ENCODE data around the gene MAN1B1. TPM values are rescaled to one million over a fixed set of nuclear protein-coding genes. Genes with fewer than 3 reads are reported as not detected.

Gene MAN1B1
- total and polyA plus RNA-seq, 2 of the 8 experiments (the other 6 are each of a cell fraction or from before 2014, with no cell fraction given): 33.7 to 36.3 TPM

DNA sequence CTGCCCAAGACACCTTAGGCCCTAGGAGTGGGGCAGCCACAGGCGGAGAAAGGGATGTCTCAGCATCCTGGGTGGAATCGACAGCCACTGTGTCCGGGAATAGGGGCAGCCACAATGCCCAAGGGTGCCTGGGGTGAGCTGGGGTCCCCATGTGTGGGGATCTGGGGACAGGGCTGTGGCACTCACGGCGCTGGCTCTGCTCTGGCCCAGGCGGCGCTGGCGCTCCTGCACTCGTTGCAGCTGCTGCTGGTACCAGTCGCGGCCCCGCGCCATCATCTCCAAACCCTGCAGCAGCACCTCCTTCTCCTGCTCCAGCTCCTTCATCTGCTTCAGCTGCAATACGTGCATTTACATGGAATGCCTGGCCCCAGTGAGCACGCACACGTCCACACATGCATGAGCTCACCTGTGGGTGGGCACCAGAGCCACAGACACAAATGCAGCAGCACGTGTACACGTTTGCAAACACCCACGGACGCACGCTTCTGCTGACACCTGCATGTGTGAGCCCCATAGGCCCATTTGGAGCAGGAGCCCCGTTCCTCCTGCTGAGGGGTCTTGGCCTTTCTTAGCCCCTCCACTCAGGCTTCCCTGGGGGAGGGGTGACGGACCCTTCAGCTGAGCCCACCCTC is 21.3 kb upstream of the MAN1B1 start:
- Histone ChIP-seq H2BK20ac (ENCODE audit: low read length) (no peak overlapping the region), H2BK120ac (replicated peaks; ENCODE audit: low read depth, low read length) (no peak overlapping the region), H3K14ac (ENCODE audit: insufficient read length) (no peak overlapping the region), H3K4me3 (ENCODE audit: extremely low read depth in 1 of 4, insufficient read depth in 2 of 4, low read depth in 3 of 4, low read length in 4 of 4) (no peak overlapping the region), H2BK12ac (ENCODE audit: low read depth, low read length) (no peak overlapping the region), H3K27ac (ENCODE audit: low read depth, low read length) (no peak overlapping the region), H3K23me2 (ENCODE audit: low read depth, low read length) (peaks cover 7% of the 10 kb centered on the region; the same call in 1 of the 2 replicates), H2AK5ac (ENCODE audit: low read depth, low read length) (no peak overlapping the region), H4K8ac (ENCODE audit: extremely low read depth, insufficient read depth, low read length) (no peak overlapping the region), H3K36me3 (ENCODE audit: control insufficient read depth in 2 of 4, insufficient read depth in 4 of 4, low read length in 3 of 4) (no peaks in the 10 kb centered on the region), H3K4ac (replicated peaks; ENCODE audit: insufficient read length, low read depth, low read length) (no peak overlapping the region), H3K18ac (ENCODE audit: extremely low read depth, low read length) (no peak overlapping the region), H3K4me1 (replicated peaks in 1 of 4; ENCODE audit: control insufficient read depth in 3 of 4, insufficient read depth in 4 of 4, low read length in 3 of 4) (peaks cover 0 to 18% (median 11%) of the 10 kb centered on the region in 4 experiments; a peak in 5 of 7 replicates), H3K4me2 (ENCODE audit: insufficient read depth in 1 of 2, low read depth in 2 of 2, low read length in 2 of 2) (no peak overlapping the region), H3K79me2 (ENCODE audit: control insufficient read depth in 1 of 2, insufficient read depth in 2 of 2, low read length in 2 of 2) (no peaks in the 10 kb centered on the region), H4K91ac (replicated peaks; ENCODE audit: insufficient read length, low read length) (no peak overlapping the region), H4K20me1 (replicated peaks in 1 of 2; ENCODE audit: control insufficient read depth in 1 of 2, insufficient read depth in 2 of 2, low read length in 2 of 2) (peaks cover 23 to 25% of the 10 kb centered on the region in 2 experiments), H2BK15ac (ENCODE audit: low read length) (no peak overlapping the region), H4K5ac (ENCODE audit: insufficient read length, low read depth, low read length) (no peak overlapping the region), H3K23ac (ENCODE audit: insufficient read length) (no peak overlapping the region), H3K9ac (replicated peaks in 1 of 4; ENCODE audit: extremely low read depth in 1 of 4, low read depth in 3 of 4, low read length in 3 of 4) (no peak overlapping the region), H2BK5ac (ENCODE audit: low read depth, low read length) (no peak overlapping the region; the same call in 1 of the 2 replicates), H2AFZ (ENCODE audit: low read length) (no peak overlapping the region), H3K9me3 (ENCODE audit: insufficient read depth in 2 of 2, low read depth in 1 of 2, low read length in 1 of 2) (no peaks in the 10 kb centered on the region), H3K79me1 (ENCODE audit: low read depth, low read length) (peaks cover 2% of the 10 kb centered on the region; the same call in 1 of the 2 replicates), H3K56ac (replicated peaks; ENCODE audit: insufficient read length, low read depth, low read length) (no peak overlapping the region), H3K27me3 (replicated peaks in 1 of 4; ENCODE audit: control insufficient read depth in 3 of 4, extremely low read depth in 1 of 4, insufficient read depth in 3 of 4, low read length in 3 of 4) (peaks cover 0 to 15% (median 7%) of the 10 kb centered on the region in 4 experiments; a peak in 5 of 7 replicates)
- FAIRE-seq: no peak
- CTCF ChIA-PET (ENCODE audit: partially characterized antibody): interaction anchor here (0.6 to 13.5 kb wide), 18 partner anchors 8 to 324 kb away, joined by 3 to 291 read pairs (median 8); partner anchors contain the start of genes ABCA2, ENTPD2, FUT7 and MAN1B1
- DNase-seq (ENCODE audit: low read depth in 1 of 2, low spot score in 2 of 2): no peak
- POLR2A ChIA-PET (ENCODE audit: partially characterized antibody): interaction anchor here (1.1 to 1.5 kb wide), 5 partner anchors 10 to 337 kb away, joined by 3 to 4 read pairs (median 4); no protein-coding TSS in a partner anchor
- 96% methylated on average over 23 of the region's 23 CpGs; no CpG with 5 or more reads in 1 of the 2 experiments for WGBS, 2 experiments (ENCODE audit: extremely low coverage in 1 of 2, insufficient coverage in 1 of 2, insufficient read length in 1 of 2, insufficient replicate concordance in 2 of 2, low coverage in 1 of 2, low lambda C conversion rate in 2 of 2, missing lambda C conversion rate in 1 of 2)
- TF ChIP-seq GTF2F1 (IDR thresholded peaks at IDR 0.05; ENCODE audit: borderline replicate concordance, low read depth, low read length) (no peak), POU5F1 (IDR thresholded peaks at IDR 0.05; ENCODE audit: low read depth, low read length) (no peak), FOSL1 (IDR thresholded peaks at IDR 0.05; ENCODE audit: insufficient read depth, low read depth, low read length) (no peak), BACH1 (IDR thresholded peaks at IDR 0.05; ENCODE audit: low read length) (no peak), CREB1 (IDR thresholded peaks at IDR 0.05) (no peak), E2F6 (IDR thresholded peaks at IDR 0.05) (no peak), GABPA (IDR thresholded peaks at IDR 0.05; ENCODE audit: borderline replicate concordance, insufficient read depth, low read length) (no peak), TAF7 (optimal IDR thresholded peaks at IDR 0.05; ENCODE audit: borderline replicate concordance, low read depth, low read length) (no peak), RXRA (IDR thresholded peaks at IDR 0.05; ENCODE audit: insufficient read depth, low read depth, low read length) (no peak), RNF2 (IDR thresholded peaks at IDR 0.05; ENCODE audit: borderline replicate concordance, low read depth, low read length, missing control alignments, poor library complexity, severe bottlenecking) (no peak), EP300 (IDR thresholded peaks at IDR 0.05; ENCODE audit: borderline replicate concordance in 1 of 2, low read depth in 2 of 2, low read length in 2 of 2) (no peak)
